Stimulated activated CD4-positive, alpha-beta T cell treated with anti-CD3 and anti-CD28 coated beads, Interleukin-15, amount 100 ng/mL, for 48 hours (primary cell): Measurements from ENCODE around the gene EIF5A.
"Not testable (repeated sequence)": the region's sequence is repeated elsewhere in the genome, so short reads cannot be mapped to it uniquely, and the experiment has no call there.

Experiments
- DNase-seq, 2 donors: peaks; one replicate each; pipeline ENCODE4 v3.0.0-alpha.2; 2020; ENCODE audit warnings: low read depth in 2 of 2

Gene EIF5A

GRCh38 chr17:7329997-7330637 lies 22.7 kb downstream of the EIF5A start:
- peak; percentile 68 to 74 for DNase-seq

GRCh38 chr17:7330638-7331015 lies 23.2 kb downstream of the EIF5A start:
- DNase-seq: no peak

GRCh38 chr17:7332111-7332510 lies 24.7 kb downstream of the EIF5A start:
- DNase-seq: no peak

GRCh38 chr17:7332600-7333069 lies 25.2 kb downstream of the EIF5A start:
- DNase-seq: not testable (repeated sequence)

GRCh38 chr17:7334938-7335538 lies 27.6 kb downstream of the EIF5A start:
- DNase-seq: no peak

GRCh38 chr17:7335765-7336164 lies 28.3 kb downstream of the EIF5A start:
- not testable (repeated sequence) for DNase-seq

- peak in 1 of 2 donors; percentile 88 for DNase-seq
These were observed 29.1 kb downstream of the EIF5A start, which contains the start of gene ACAP1 for GRCh38 chr17:7336240-7337175. TSS of gene ACAP1 (plus strand) at chr17:7336529. CDS start at chr17:7336735, 206 bp downstream.

GRCh38 chr17:7337600-7337999 lies 30.2 kb downstream of the EIF5A start:
- DNase-seq: not testable (repeated sequence)

GRCh38 chr17:7340179-7340578 lies 32.8 kb downstream of the EIF5A start:
- DNase-seq: no peak

- no peak for DNase-seq
These were observed 34.4 kb downstream of the EIF5A start for GRCh38 chr17:7341842-7342241.

- DNase-seq: no peak
These were observed 35.8 kb downstream of the EIF5A start for GRCh38 chr17:7343250-7343649.

- DNase-seq: no peak
These were observed 39.6 kb downstream of the EIF5A start for GRCh38 chr17:7346761-7347614.

GRCh38 chr17:7347630-7348477 lies 40.4 kb downstream of the EIF5A start:
- no peak for DNase-seq

GRCh38 chr17:7348478-7349242 lies 41.2 kb downstream of the EIF5A start:
- DNase-seq: no peak

GRCh38 chr17:7351665-7352502 lies 44.5 kb downstream of the EIF5A start, which contains the start of gene KCTD11:
TSS of gene KCTD11 (plus strand) at chr17:7352162.
- peak; percentile 55 to 78 for DNase-seq

- DNase-seq: no peak
These were observed 45.1 kb downstream of the EIF5A start for GRCh38 chr17:7352503-7352889.

GRCh38 chr17:7352910-7353635 lies 45.6 kb downstream of the EIF5A start:
- no peak for DNase-seq

GRCh38 chr17:7354262-7354843 lies 46.9 kb downstream of the EIF5A start:
- DNase-seq: peak; percentile 17 to 50
